HepG2 (cell line): Measurements from ENCODE around the gene CD248. TPM values are rescaled to one million over a fixed set of nuclear protein-coding genes. Genes with fewer than 3 reads are reported as not detected.

ENCODE experiments used
- BRD4 ChIP-seq: sonication (generic); formaldehyde crosslinking; IDR thresholded peaks from 2 replicates; pipeline ENCODE4 v1.4.0; 2020; ENCODE audit warnings: missing genetic modification reagents
- CBX5 ChIP-seq: sonication (generic); formaldehyde crosslinking; IDR thresholded peaks from 2 replicates; pipeline ENCODE4 v1.4.0; 2020; ENCODE audit warnings: missing genetic modification reagents, borderline replicate concordance
- CHD2 ChIP-seq: IDR thresholded peaks from 2 replicates; pipeline ENCODE4 v1.6.1; 2011; ENCODE audit warnings: low read depth, low read length, improper control_type of control experiment
- DNMT1 ChIP-seq: sonication (generic); formaldehyde crosslinking; IDR thresholded peaks from 2 replicates; pipeline ENCODE4 v1.5.1; 2020; ENCODE audit warnings: mild to moderate bottlenecking, missing genetic modification reagents
- ESRRA ChIP-seq: sonication (generic); formaldehyde crosslinking; IDR thresholded peaks from 2 replicates; pipeline ENCODE4 v1.5.1; 2020; ENCODE audit warnings: mild to moderate bottlenecking, low read depth, missing genetic modification reagents
- FOXK2 ChIP-seq: fragments of 450-650 bp; IDR thresholded peaks from 2 replicates; pipeline ENCODE4 v1.6.1; 2016
- HDAC2 ChIP-seq: sonication (generic); formaldehyde crosslinking; IDR thresholded peaks from 2 replicates; pipeline ENCODE4 v1.4.0; 2020; ENCODE audit warnings: missing genetic modification reagents
- HOXA9 ChIP-seq: sonication (generic); formaldehyde crosslinking; IDR thresholded peaks from 2 replicates; pipeline ENCODE4 v1.8.1; 2022; ENCODE audit warnings: missing genetic modification reagents, mild to moderate bottlenecking, moderate library complexity, borderline replicate concordance
- JUN ChIP-seq: sonication (generic); formaldehyde crosslinking; IDR thresholded peaks from 2 replicates; pipeline ENCODE4 v1.4.0; 2020; ENCODE audit warnings: mild to moderate bottlenecking, missing genetic modification reagents
- JUND ChIP-seq: sonication (generic); formaldehyde crosslinking; IDR thresholded peaks from 2 replicates; pipeline ENCODE4 v1.8.0; 2022; ENCODE audit warnings: mild to moderate bottlenecking, missing genetic modification reagents
- LCORL ChIP-seq, 2 experiments: fragments of 450-650 bp in 1 of 2; sonication (generic) in 1 of 2; formaldehyde crosslinking in 1 of 2; IDR thresholded peaks; 2 replicates each; pipeline versions ENCODE4 v1.5.0 to v1.6.1; 2017 to 2020; ENCODE audit warnings: antibody characterized with exemption in 1 of 2, missing genetic modification reagents in 1 of 2
- MEIS2 ChIP-seq: sonication (generic); formaldehyde crosslinking; IDR thresholded peaks from 2 replicates; pipeline ENCODE4 v1.9.0; 2021; ENCODE audit warnings: mild to moderate bottlenecking, missing genetic modification reagents
- SALL1 ChIP-seq: sonication (generic); formaldehyde crosslinking; IDR thresholded peaks from 2 replicates; pipeline ENCODE4 v1.8.0; 2022; ENCODE audit warnings: mild to moderate bottlenecking, missing genetic modification reagents
- TP53 ChIP-seq: sonication (generic); formaldehyde crosslinking; conservative IDR thresholded peaks from 2 replicates; pipeline ENCODE4 v1.4.0; 2020; ENCODE audit warnings: missing genetic modification reagents
- ZFP41 ChIP-seq: sonication (generic); formaldehyde crosslinking; IDR thresholded peaks from 2 replicates; pipeline ENCODE4 v1.4.0; 2020; ENCODE audit warnings: mild to moderate bottlenecking, missing genetic modification reagents, borderline replicate concordance
- ZIK1 ChIP-seq: sonication (generic); formaldehyde crosslinking; IDR thresholded peaks from 2 replicates; pipeline ENCODE4 v1.5.0; 2020; ENCODE audit warnings: mild to moderate bottlenecking, low read depth, missing genetic modification reagents, borderline replicate concordance
- ZNF12 ChIP-seq: sonication (generic); formaldehyde crosslinking; IDR thresholded peaks from 2 replicates; pipeline ENCODE4 v1.5.0; 2020; ENCODE audit warnings: missing genetic modification reagents
- ZNF207 ChIP-seq: fragments of 450-650 bp; IDR thresholded peaks from 2 replicates; pipeline ENCODE4 v1.6.1; 2016; ENCODE audit warnings: antibody characterized with exemption, borderline replicate concordance
- ZNF263 ChIP-seq: sonication (generic); formaldehyde crosslinking; IDR thresholded peaks from 2 replicates; pipeline ENCODE4 v1.4.0; 2020; ENCODE audit warnings: missing genetic modification reagents
- ZNF331 ChIP-seq: sonication (generic); formaldehyde crosslinking; IDR thresholded peaks from 2 replicates; pipeline ENCODE4 v1.4.0; 2020; ENCODE audit warnings: missing genetic modification reagents
- ZNF335 ChIP-seq: sonication (generic); formaldehyde crosslinking; IDR thresholded peaks from 2 replicates; pipeline ENCODE4 v1.4.0; 2020; ENCODE audit warnings: missing genetic modification reagents
- ZNF672 ChIP-seq: sonication (generic); formaldehyde crosslinking; IDR thresholded peaks from 2 replicates; pipeline ENCODE4 v1.8.1; 2022; ENCODE audit warnings: missing genetic modification reagents
- polyA plus RNA-seq, 8 experiments: library from polyadenylated mRNA; depleted of rRNA in 3 of 8; stranded (reverse) in 7 of 8; unstranded in 1 of 8; fragments of >200 nt; fragmentation: Illumina TruSeq in 4 of 8; extraction: Trizol in 4 of 8; gene quantifications; 2 replicates each; pipeline versions ENCODE4 v1.2.1 to v1.2.3, GENCODE V29; 2011 to 2016; ENCODE audit warnings: low read depth in 4 of 8, missing spikeins in 1 of 8, mixed read lengths in 1 of 8; ENCODE audit not compliant: insufficient read depth in 1 of 8
- total RNA-seq, 5 experiments: library from RNA; depleted of rRNA; stranded (reverse); fragments of >200 nt; fragmentation: Illumina TruSeq; extraction: Trizol; gene quantifications; 2 replicates each; pipeline ENCODE4 v1.2.3, GENCODE V29; 2016; ENCODE audit warnings: low read depth in 1 of 5
- TF ChIP-seq, protein P1 (sequence below): sonication (generic); formaldehyde crosslinking; IDR thresholded peaks from 2 replicates; pipeline ENCODE4 v1.9.0; 2021; ENCODE audit warnings: missing genetic modification reagents, mild to moderate bottlenecking, borderline replicate concordance
- TF ChIP-seq, protein P2 (sequence below): IDR thresholded peaks from 2 replicates; pipeline ENCODE4 v1.6.1; 2016; ENCODE audit warnings: mild to moderate bottlenecking
- TF ChIP-seq, protein P3 (sequence below): IDR thresholded peaks from 2 replicates; pipeline ENCODE4 v1.6.1; 2016; ENCODE audit warnings: low read depth, control low read depth

CD248 gene
- total and polyA plus RNA-seq, 2 of the 13 experiments (the other 11 are each of a cell fraction or from before 2014, with no cell fraction given), result 0.25 to 0.35 TPM

DNA sequence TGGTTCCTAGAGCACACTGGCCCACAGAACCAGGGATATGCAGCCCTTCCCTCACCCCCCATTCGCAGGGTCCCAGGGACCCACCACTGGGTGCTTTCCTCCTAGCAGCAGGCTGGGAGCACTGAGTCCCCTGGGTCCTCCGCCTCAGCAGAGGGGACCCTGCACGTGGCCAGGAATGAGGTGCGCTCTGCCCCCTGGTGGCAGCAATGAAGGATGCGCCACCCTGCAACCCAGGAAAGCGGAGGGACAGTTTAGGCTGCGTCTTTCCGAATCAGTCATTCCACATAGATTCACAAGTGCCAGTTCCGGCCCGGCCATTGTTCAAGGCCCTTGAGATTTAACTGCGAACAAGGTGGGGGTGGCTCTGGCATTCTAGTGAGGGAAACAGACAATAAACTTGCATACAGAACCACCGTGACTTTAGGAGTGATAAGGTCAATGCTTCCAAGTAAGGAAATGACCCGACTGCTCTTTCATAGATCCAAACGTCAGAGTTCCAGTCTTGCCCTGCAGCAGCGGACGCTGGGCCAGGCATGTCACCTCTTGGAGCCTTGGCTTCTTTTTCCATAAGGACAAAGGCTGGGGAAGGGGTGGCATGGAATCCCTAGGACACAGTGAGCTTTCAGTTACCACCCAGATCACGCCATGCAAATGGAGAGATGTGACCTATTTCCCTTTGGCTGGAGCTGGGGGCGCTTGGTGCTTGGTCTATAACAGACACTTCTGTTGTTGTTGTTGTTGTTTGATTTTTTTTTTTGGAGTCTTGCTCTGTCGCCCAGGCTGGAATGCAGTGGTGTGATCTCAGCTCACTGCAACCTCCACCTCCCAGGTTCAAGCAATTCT is 11.7 kb upstream of the CD248 start (continued):
- TF ChIP-seq, protein P1, sequence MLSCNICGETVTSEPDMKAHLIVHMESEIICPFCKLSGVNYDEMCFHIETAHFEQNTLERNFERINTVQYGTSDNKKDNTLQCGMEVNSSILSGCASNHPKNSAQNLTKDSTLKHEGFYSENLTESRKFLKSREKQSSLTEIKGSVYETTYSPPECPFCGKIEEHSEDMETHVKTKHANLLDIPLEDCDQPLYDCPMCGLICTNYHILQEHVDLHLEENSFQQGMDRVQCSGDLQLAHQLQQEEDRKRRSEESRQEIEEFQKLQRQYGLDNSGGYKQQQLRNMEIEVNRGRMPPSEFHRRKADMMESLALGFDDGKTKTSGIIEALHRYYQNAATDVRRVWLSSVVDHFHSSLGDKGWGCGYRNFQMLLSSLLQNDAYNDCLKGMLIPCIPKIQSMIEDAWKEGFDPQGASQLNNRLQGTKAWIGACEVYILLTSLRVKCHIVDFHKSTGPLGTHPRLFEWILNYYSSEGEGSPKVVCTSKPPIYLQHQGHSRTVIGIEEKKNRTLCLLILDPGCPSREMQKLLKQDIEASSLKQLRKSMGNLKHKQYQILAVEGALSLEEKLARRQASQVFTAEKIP (CRISPR knock-in tag), result no peak
- TF ChIP-seq, protein P2, sequence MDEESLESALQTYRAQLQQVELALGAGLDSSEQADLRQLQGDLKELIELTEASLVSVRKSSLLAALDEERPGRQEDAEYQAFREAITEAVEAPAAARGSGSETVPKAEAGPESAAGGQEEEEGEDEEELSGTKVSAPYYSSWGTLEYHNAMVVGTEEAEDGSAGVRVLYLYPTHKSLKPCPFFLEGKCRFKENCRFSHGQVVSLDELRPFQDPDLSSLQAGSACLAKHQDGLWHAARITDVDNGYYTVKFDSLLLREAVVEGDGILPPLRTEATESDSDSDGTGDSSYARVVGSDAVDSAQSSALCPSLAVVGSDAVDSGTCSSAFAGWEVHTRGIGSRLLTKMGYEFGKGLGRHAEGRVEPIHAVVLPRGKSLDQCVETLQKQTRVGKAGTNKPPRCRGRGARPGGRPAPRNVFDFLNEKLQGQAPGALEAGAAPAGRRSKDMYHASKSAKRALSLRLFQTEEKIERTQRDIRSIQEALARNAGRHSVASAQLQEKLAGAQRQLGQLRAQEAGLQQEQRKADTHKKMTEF, result 0 out of 2 replicates have a peak, but pooled peaks have one; percentile 56
- TF ChIP-seq ESRRA (CRISPR knock-in tag) (peak; percentile 57; the same call in 1 of the 2 replicates), ZNF672 (CRISPR knock-in tag) (no peak), TP53 (CRISPR knock-in tag) (no peak), FOXK2 (no peak), ZNF12 (CRISPR knock-in tag) (peak; percentile 96), DNMT1 (CRISPR knock-in tag) (0 out of 2 replicates have a peak, but pooled peaks have one; percentile 85), CHD2 (no peak), ZNF263 (CRISPR knock-in tag) (peak; percentile 96), ZNF335 (peak; percentile 28; the same call in 1 of the 2 replicates), JUN (CRISPR knock-in tag) (no peak), HOXA9 (CRISPR knock-in tag) (peak; percentile 68; the same call in 1 of the 2 replicates), ZNF207 (no peak), MEIS2 (CRISPR knock-in tag) (peak; percentile 79; the same call in 1 of the 2 replicates), BRD4 (peak; percentile 55; the same call in 1 of the 2 replicates), CBX5 (peak; percentile 86; the same call in 1 of the 2 replicates), HDAC2 (CRISPR knock-in tag) (peak; percentile 87), ZFP41 (CRISPR knock-in tag) (0 out of 2 replicates have a peak, but pooled peaks have one; percentile 75), SALL1 (CRISPR knock-in tag) (peak; percentile 81), JUND (CRISPR knock-in tag) (peak; percentile 12; the same call in 1 of the 2 replicates), ZNF331 (CRISPR knock-in tag) (peak; percentile 89; the same call in 1 of the 2 replicates), LCORL (IDR thresholded peaks at IDR 0.05) (no peak), LCORL (CRISPR knock-in tag; IDR thresholded peaks at IDR 0.05) (peak; percentile 91), ZIK1 (0 out of 2 replicates have a peak, but pooled peaks have one; percentile 32)
- TF ChIP-seq, protein P3, sequence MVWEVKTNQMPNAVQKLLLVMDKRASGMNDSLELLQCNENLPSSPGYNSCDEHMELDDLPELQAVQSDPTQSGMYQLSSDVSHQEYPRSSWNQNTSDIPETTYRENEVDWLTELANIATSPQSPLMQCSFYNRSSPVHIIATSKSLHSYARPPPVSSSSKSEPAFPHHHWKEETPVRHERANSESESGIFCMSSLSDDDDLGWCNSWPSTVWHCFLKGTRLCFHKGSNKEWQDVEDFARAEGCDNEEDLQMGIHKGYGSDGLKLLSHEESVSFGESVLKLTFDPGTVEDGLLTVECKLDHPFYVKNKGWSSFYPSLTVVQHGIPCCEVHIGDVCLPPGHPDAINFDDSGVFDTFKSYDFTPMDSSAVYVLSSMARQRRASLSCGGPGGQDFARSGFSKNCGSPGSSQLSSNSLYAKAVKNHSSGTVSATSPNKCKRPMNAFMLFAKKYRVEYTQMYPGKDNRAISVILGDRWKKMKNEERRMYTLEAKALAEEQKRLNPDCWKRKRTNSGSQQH (CRISPR knock-in tag), result no peak
